Stimulated activated CD4-positive, alpha-beta T cell treated with anti-CD3 and anti-CD28 coated beads, TNF-alpha, amount 100 ng/mL, for 1 hour (primary cell): ENCODE measurements around the gene NDUFB5.
A peak's percentile ranks its signal among the peaks of the same experiment; 100 is the strongest.

Source experiments
- DNase-seq, 3 donors: peaks; one replicate each; pipeline ENCODE4 v3.0.0-alpha.2; 2020; ENCODE audit warnings: low read depth in 3 of 3, low spot score in 1 of 3

NDUFB5 gene

DNA sequence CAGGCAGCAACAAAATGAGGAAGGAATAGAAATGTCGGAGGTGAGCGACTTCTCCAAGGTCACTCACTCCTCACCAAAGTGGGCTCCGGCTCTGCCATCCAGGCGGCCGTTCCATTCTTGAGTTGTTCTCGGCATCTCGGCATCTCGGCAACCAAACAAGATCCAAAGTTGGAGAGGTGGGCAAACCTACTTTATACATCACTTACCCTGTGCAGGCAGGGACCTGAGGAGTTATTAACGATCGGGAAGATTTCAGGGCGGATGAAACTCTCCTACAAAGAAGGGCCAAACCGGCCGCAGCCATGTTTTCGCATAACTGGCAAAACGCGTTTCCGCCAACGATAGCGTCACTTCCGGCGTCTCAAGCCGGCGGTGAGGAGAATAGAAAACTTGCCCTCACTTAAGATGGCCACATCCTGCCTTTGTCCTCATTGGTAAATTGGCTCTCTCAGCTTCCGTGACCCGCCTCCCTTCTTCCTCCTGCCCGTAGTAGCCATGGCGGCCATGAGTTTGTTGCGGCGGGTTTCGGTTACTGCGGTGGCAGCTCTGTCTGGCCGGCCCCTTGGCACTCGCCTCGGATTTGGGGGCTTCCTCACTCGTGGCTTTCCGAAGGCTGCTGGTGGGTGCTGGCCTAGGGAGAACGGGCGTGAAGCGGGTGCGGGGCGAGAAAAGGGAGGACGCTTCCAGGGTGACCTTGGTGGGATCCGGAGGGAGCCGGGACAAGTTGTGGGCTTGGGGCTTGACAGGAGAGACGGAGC is at the start of gene NDUFB5, which contains the start of gene MRPL47:
TSS of gene NDUFB5 (plus strand) at position 474 of the 758 bp plus-strand sequence. CDS start at position 496, 22 bp downstream.
TSS of gene MRPL47 (minus strand) at position 318 of the 758 bp plus-strand sequence. CDS start at position 304, 14 bp downstream.
- peak; percentile 69 to 81 (median 73) for DNase-seq

DNA sequence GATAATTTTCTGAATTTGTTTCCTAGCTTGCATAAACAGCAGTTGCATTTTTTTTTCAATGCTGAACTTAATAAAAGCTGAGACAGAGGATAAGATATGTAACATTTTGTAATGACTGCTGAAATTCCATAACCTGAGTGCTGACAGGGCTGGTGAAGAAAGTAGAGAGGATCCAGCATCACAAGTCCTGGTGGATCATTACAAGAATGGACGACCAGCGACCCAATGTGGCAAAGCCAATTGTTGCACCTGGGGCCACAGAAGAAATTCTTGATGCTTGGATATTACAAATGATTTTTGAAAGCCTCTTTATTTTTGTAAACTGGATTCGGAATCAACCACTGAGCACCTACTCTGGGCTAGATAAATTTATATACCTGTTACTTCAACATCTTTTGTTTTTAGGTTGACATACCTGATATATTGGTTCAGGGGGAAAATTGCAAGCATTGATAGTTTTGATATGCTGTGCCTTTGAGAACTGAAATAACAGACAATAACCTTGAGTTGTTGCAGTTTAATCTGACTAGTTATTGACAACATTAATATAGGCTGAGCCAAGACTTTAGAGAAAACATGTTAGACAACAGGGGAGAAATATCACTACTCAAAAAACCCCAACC is 45.7 kb upstream of the NDUFB5 start:
- peak in 1 of 3 donors; percentile 12 for DNase-seq

DNA sequence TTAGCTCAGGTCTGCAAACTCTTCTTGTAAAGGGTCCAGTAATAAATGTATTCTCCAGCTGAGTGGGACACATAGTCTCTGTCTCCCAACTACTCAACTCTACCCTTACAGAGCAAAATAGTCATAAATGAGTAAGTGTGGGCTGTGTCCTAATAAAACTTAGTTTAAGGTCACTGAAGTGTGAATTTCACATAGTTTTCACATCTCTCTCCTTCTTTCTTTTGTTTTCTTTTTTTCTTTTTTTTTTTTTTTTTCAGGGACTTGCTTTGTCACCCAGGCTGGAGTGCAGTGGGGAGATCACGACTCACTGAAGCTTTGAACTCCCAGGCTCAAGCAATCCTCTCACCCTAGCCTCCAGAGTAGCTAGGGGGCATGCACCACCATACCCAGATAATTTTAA is 43.8 kb upstream of the NDUFB5 start:
- no peak for DNase-seq

DNA sequence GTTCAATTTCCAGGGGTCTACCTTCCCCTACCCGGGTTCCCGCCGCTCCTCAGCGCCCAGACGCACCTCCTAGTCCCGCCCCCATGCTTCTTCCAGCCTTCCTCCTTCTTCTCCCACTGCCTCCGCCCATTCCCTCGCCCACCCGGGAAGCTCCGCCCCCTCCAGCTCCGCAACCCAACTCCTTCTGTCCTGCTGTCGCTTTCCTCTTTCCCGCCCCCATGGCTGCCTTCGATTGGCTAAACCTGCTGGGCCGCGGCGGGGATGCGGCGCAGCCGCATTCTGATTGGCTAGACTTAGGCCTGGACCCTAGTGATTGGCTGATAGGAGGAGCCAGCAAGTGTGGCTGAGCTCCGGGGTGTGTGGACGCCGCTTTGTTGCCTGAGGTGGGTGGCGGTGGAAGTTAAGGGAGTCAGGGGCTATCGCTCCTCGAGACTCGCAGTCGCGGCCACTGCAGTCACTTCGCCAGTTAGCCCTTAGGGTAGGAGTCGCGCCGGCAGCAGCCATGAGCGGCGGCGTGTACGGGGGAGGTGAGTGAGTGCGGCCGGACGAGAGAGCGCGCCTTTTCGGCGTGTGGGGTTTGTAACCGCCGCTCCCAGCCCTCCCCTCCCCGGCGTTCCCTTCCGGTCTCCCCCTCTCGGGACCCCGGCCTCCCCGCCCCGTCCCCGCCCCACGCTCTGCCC is 41.9 kb upstream of the NDUFB5 start, which contains the start of gene ACTL6A:
TSS of gene ACTL6A (plus strand) at position 336 of the 680 bp plus-strand sequence. CDS start at position 503, 167 bp downstream.
- peak; percentile 93 to 97 (median 97) for DNase-seq

DNA sequence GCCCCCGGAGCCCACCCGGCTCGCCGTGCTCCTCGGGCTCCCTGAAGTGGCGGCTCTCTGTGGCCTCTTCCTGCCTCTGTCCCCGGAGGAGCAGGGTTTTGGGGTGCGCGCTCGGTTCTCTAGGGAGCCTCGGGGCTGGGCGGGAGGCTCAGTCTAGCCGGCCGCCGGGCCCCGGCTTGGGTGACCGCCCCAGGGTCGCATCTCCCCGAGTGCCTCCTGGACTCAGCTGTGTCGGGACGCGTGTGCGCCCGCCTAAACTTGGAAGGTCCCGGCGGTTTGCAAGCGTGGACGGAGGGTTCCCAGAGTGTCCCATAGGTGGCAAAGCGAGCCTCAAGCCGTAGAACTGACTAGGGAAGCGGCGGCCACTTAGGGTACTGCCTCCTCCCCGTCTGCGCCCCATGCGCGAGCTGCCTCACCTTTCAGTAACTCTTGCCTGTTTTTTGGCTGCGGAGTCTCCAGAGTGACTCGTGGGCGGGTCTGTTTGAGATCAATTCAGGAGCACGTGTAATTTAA is 41.3 kb upstream of the NDUFB5 start:
- peak in 2 of 3 donors; percentile 18 to 43 for DNase-seq

DNA sequence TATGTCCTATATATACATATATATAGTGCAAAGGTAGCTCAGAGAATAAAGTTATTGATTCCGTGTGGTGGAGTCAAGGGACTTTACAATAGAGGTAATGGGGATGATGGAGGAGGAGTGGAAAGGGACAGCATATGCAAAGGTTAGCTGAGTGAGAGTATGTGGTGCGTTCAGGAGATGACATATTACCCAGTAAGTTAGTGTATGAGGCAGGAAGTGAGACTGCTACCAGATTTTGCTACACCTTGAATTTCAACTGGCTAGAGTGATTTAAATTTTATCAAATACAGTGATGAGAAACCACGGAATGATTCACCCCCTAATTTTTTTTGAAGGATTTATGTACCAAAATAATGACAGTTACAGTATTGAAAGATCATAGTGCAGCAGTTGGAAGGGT is 39.1 kb upstream of the NDUFB5 start:
- DNase-seq = no peak

DNA sequence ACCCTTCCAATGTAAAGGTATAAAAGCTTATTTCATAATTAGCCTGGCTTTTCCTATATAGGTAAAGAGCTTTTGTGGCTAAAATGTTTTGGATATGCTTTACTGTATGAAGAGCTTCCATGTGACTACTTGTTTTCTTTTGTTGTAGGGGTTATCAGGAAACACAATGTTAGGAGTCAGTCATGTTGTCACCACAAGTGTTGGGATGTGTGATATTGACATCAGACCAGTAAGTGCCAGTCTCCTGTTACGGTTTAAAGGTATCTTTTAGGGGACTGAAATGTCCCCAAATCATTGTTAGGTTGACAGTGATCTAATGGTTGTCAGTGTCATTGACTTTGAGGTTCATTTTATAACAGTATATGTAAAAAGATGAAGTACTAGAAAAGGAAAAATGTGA is 23.6 kb upstream of the NDUFB5 start:
- no peak for DNase-seq

DNA sequence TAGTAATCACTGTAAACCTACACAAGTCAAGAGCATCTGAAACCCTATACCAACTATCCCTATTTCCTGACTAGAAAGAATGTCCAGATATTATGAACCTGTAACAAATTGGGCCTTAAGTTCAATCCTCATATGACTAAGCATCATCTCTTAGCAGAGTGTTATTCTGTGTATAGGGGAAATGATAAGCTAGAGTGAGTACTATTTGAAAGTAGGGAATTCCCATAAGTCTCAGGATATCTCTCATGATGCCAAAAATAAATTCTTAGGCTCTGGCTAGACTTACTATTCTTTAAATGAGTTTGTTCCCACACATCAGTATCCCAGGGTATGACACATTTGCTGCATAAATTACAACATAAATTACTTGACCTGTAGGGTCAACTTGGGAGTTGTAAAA is 15.5 kb upstream of the NDUFB5 start:
- DNase-seq = no peak

DNA sequence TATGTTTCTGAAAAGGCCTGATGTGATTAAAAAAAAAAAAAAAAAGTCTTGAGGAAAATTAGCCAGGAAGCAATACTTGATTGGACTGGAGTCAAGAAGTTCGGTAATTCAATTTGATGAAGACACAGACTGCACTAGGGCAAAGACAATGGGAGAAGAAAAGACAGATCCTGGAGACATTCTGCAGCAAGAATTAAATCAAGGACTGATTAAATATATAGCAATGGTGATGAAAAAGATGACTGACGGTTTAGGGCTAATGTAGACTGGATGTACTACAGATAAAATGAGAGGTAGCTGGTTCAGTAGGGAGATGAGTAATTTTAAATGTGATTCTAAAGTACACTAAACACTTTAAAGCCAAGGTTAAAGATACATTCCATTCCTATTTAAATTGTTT is 13.9 kb upstream of the NDUFB5 start:
- DNase-seq = no peak

DNA sequence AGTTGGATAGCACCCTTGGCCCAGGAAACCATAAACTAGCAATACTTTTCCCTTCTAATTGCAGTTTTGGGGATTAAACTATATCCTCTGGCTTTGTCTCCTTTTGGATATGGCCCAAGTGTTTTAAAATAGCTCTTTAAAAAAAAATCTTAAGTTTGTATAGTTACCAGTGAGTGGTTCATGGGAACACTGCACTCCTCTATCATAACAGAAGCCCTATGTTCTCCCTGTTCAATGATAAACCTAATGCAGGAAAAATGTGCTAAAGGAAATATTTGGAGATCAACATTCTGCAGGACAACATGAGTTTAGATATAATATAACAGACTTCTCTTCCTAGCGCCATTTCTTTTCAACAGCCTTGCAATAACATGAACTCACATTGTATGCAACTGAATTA is 13.3 kb upstream of the NDUFB5 start:
- DNase-seq = no peak

DNA sequence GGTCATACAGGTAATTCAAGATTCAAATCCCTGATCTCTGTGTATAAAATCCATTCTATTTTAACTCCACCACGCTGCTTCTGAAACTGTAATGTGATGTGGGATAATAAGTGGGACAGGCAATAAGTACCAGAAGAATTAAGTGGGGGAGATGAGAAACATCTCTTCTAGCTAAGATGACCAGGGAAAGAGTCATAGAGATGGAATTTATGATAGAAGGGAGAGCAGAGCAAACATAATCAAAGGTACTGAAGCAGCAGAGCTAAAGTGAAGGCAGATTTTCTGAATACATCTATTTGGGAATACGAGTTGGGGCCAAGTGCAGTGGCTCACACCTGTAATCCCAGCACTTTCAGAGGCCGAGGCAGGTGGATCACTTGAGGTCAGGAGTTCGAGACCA is 5.1 kb upstream of the NDUFB5 start:
- no peak for DNase-seq

DNA sequence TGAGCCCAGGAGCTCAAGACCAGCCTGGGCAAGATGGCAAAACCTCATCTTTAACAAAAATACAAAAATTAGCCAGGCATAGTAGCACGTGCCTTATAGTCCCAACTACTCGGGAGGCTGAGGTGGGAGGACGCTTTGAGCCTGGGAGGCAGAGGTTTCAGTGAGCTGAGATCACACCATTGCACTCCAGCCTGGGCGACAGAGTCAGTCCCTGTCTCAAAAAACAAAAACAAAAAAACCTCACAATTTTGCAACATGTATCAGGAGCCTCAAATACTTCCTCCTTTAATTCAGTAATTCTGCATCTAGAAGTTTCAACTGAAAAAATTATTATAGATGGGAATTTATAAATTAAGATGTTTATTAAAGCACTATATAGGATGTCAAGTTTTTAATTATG is 1.3 kb upstream of the NDUFB5 start:
- DNase-seq = no peak

DNA sequence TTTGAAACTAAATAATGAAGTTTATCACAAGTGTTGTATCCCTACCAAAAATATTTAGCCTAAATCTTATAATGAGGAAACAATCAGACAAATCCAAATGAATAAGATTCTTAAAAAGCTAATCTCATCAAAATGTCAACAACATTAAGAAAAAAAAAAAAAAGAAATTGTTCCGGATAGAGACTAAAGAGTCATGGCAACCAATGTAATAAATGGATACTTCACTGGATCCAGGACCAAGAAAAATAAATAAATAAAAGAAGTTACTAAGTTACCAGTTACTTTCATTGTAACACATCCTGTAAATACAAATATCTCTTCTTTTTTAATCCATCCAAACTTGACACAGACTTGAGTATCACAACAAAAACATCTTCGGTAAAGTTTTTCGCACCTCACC is 763 bp upstream of the NDUFB5 start:
- no peak for DNase-seq

DNA sequence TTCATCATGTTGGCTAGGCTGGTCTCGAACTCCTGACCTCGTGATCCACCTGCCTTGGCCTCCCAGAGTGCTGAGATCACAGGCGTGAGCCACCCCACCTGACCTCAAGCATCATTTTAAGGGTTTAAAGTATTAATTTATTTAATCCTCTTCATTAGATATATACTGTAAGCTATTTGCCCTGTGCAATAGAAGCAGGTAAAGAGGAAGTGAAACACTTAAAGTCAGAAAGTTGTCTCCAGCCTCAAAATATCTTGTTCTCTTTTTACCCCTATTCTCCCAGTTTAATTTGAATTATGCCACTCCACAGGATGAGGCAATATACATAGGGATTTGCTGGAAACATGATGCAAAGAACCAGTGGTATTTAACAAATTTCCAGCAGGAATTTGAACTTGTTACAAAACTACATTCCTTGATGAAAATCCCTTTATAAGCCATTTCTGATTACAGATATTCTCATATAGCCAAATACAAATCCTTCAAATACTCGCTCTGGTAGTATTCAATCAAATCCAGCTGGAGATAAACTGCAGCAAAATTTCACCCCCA is 2.0 kb downstream of the NDUFB5 start:
- DNase-seq = no peak

DNA sequence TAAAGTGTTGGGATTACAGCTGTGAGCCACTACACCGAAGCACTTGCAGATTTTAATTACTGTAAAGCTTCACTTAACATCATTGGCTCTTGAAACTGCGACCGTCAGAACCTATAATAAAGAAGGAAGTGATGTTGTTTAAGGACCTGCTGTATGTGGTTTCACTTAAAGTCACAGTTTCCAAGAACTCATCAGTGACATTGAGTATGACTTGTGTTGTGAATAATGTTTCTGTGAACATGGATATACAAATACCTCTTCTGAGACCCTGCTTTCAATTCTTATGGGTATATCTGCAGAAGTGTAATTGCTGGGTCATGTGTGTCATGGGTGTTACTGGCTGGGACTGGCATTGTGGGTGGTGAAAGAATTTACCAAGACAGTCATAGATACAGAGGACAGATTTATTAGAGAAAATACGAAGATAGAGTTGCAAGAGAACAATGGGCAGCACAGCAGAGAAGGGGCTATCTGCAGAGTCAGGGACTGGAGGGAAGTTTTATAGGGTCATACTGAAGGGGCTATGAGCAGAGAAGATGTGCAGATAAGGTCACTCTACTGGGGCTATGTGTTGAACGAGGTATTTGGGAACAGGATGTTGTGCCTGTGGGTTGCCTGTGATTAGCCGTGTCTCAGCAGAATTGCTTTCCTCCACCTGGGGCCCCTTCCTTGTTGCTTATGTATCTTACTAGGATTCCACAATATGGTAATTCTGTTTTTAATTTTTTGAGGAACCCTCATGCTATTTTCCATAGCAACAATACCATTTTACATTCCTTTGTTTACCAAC is 4.5 kb downstream of the NDUFB5 start:
- DNase-seq = no peak

DNA sequence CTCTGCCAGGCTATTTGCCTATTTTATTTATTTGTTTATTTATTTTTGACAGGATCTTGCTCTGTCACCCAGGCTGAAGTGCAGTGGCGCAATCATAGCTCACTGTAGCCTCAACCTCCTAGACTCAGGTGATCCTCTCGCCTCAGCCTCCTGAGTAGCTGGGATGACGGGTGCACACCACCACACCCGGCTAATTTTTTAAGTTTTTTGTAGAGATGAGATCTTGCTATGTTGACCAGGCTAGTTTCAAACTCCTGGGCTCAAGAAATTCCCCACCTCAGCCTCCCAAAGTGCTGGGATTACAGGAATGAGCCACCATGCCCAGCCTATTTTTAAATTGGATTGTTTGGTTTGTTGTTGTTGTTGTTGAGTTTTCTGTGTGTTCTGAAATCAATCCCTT is 5.5 kb downstream of the NDUFB5 start:
- DNase-seq = no peak

DNA sequence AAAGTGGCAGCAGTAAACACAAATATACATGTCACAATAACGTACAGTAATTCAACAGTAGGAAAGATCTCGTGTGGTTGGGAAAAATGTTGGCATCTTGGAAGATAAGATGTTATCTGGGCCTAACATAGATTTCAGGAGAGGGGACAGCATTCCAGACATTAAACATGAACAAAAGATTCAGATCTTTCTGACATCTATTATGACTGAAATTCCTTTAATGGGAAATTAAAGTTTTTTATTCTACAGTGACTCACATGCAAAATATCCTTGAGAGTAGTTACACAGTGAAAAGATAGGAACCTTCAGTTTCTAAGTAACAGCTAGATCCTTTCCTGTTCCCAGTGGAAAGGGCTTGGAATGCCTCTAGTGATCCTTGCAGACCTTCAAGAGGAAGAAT is 9.2 kb downstream of the NDUFB5 start:
- DNase-seq = no peak

DNA sequence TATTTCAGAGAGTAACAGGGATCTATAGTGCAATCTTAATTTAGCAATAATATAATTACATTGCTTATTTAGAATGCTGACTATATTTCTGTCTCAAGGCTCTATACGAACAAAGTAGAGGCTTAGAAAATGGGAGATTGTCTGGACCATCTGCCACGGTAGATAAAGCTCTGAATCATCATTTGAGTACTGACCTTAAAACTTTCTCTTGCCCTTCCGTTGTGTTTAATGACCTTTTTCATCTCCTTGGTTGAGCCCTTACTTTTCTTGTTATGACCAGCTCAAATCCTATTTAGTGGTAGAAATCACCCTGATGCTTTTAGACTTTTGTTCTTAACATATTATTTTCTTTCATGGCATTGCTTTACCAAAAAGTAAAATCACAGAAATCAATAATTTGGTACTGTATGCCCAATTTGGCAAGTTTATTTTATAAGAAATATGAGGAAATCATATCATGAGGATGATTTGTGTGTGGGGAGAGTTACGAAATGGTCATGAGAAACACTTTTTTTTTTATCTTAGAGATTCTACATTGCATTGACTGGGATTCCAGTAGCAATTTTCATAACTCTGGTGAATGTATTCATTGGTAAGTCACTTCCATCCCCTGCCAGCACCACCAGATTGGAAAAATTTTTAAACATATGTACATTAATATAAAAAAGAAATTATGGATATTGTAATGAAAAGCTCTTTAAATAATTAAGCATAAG is 11.0 kb downstream of the NDUFB5 start:
- no peak for DNase-seq

DNA sequence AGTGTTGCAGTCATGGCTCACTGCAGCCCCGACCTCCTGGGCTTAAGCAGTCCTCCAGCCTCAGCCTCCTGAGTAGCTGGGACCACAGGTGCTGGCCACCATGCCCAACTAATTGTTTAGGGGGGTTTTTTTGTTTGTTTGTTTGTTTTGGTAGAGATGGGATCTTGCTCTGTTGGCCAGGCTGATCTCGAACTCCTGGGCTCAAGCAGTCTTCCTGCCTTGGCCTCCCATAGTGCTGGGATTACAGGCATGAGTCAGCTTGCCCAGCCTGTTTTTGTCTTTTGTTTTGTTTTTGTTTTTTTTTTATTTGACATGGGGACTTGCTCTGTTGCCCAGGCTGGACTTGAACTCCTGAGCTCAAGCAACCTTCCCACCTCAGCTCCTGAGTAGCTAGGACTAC is 17.4 kb downstream of the NDUFB5 start:
- DNase-seq = no peak

DNA sequence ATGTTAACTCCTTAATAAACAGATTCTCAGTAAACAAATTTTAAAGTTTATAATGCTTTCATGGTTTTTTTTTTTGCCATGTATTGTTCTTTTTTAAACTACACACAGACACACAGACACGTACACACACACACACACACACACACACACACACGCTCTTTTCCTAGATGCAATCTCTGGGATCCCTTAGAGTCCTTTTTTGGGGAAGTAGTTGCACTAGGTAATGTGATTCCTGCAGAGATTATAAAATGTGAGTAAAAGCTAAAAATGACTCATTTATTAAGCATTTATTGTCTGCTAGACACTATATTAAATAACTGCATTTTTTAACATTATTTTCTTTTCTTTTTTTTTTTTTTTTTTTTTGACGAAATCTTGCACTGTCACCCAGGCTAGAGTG is 19.9 kb downstream of the NDUFB5 start:
- DNase-seq = no peak
